HEK293 (cell line): ENCODE data around the gene PRM3.

ENCODE experiments used
- CTCF ChIA-PET: fragments of 350-600 bp; formaldehyde crosslinking; extraction: SDS; loops from one replicate; lab custom pipeline; 2021; ENCODE audit warnings: antibody characterized with exemption; lab: Yijun Ruan, JAX
- POLR2A ChIA-PET: fragments of 300-600 bp; formaldehyde crosslinking; extraction: SDS; loops from one replicate; lab custom pipeline; 2020; ENCODE audit warnings: antibody characterized with exemption, inconsistent platforms; lab: Yijun Ruan, JAX
- H3K27ac ChIP-seq: fragments of 200-500 bp; sonication (Bioruptor generic); 2 replicates; pipeline ENCODE4 v1.5.1; 2014; ENCODE audit warnings: low read depth, low read length, control low read depth, inconsistent platforms; ENCODE audit errors: extremely low read depth
- H3K36me3 ChIP-seq, 2 experiments: fragments of 200-500 bp in 1 of 2; sonication (Bioruptor generic) in 1 of 2; 1 replicate in 1 of 2; 2 replicates in 1 of 2; pipeline ENCODE4 v1.5.1; 2014 to 2017; ENCODE audit warnings: inconsistent platforms in 2 of 2, low read length in 2 of 2; ENCODE audit not compliant: control insufficient read depth in 2 of 2, insufficient read depth in 1 of 2
- H3K4me1 ChIP-seq: fragments of 200-500 bp; sonication (Bioruptor generic); 2 replicates; pipeline ENCODE4 v1.5.1; 2014; ENCODE audit warnings: mild to moderate bottlenecking, low read length, inconsistent platforms; ENCODE audit not compliant: control insufficient read depth, insufficient read depth
- H3K4me3 ChIP-seq: 2 replicates; pipeline ENCODE4 v1.5.1; 2011; ENCODE audit warnings: low read depth, mild to moderate bottlenecking, control low read depth, low read length, moderate library complexity
- H3K9me3 ChIP-seq: fragments of 200-500 bp; sonication (Bioruptor generic); 2 replicates; pipeline ENCODE4 v1.5.1; 2014; ENCODE audit warnings: low read depth, low read length, inconsistent platforms; ENCODE audit not compliant: control insufficient read depth, insufficient read depth
- GLIS2 ChIP-seq: fragments of 450-650 bp; formaldehyde crosslinking; IDR thresholded peaks from 2 replicates; pipeline ENCODE4 v1.5.1; 2016; ENCODE audit warnings: missing biosample characterization, missing genetic modification characterization
- OVOL3 ChIP-seq: fragments of 450-650 bp; formaldehyde crosslinking; IDR thresholded peaks from 2 replicates; pipeline ENCODE4 v1.5.1; 2016; ENCODE audit warnings: missing biosample characterization, missing genetic modification characterization
- PRDM1 ChIP-seq: fragments of 450-650 bp; formaldehyde crosslinking; IDR thresholded peaks from 2 replicates; pipeline ENCODE4; 2016; ENCODE audit warnings: missing biosample characterization, missing genetic modification characterization
- YY2 ChIP-seq: fragments of 450-650 bp; formaldehyde crosslinking; IDR thresholded peaks from 2 replicates; pipeline ENCODE4 v1.5.1; 2016; ENCODE audit warnings: missing biosample characterization, missing genetic modification characterization
- ZBTB7A ChIP-seq: fragments of 450-650 bp; formaldehyde crosslinking; IDR thresholded peaks from 2 replicates; pipeline ENCODE4 v1.5.1; 2016; ENCODE audit warnings: low read depth, missing biosample characterization, missing genetic modification characterization
- ZNF155 ChIP-seq: fragments of 450-650 bp; formaldehyde crosslinking; IDR thresholded peaks from 2 replicates; pipeline ENCODE4 v1.5.1; 2016; ENCODE audit warnings: missing biosample characterization, missing genetic modification characterization
- ZNF157 ChIP-seq: fragments of 450-650 bp; formaldehyde crosslinking; IDR thresholded peaks from 2 replicates; pipeline ENCODE4 v1.5.1; 2016; ENCODE audit warnings: missing biosample characterization, missing genetic modification characterization
- ZNF202 ChIP-seq: fragments of 450-650 bp; formaldehyde crosslinking; IDR thresholded peaks from 2 replicates; pipeline ENCODE4 v1.5.1; 2016; ENCODE audit warnings: missing biosample characterization, missing genetic modification characterization, borderline replicate concordance
- ZNF211 ChIP-seq: fragments of 450-650 bp; formaldehyde crosslinking; IDR thresholded peaks from 2 replicates; pipeline ENCODE4 v1.5.1; 2016; ENCODE audit warnings: low read depth, missing biosample characterization, missing genetic modification characterization
- ZNF350 ChIP-seq: fragments of 450-650 bp; formaldehyde crosslinking; IDR thresholded peaks from 2 replicates; pipeline ENCODE4 v1.5.0; 2017; ENCODE audit warnings: missing biosample characterization, mild to moderate bottlenecking, missing genetic modification characterization
- ZNF366 ChIP-seq: fragments of 450-650 bp; formaldehyde crosslinking; conservative IDR thresholded peaks from 2 replicates; pipeline ENCODE4 v1.5.1; 2016; ENCODE audit warnings: missing biosample characterization, missing genetic modification characterization
- ZNF548 ChIP-seq: fragments of 450-650 bp; formaldehyde crosslinking; IDR thresholded peaks from 2 replicates; pipeline ENCODE4 v1.5.1; 2016; ENCODE audit warnings: missing biosample characterization, missing genetic modification characterization
- ZNF664 ChIP-seq: fragments of 450-650 bp; formaldehyde crosslinking; IDR thresholded peaks from 2 replicates; pipeline ENCODE4 v1.5.1; 2016; ENCODE audit warnings: missing biosample characterization, missing genetic modification characterization
- ZNF701 ChIP-seq: fragments of 450-650 bp; formaldehyde crosslinking; IDR thresholded peaks from 2 replicates; pipeline ENCODE4 v1.5.1; 2016; ENCODE audit warnings: missing biosample characterization, missing genetic modification characterization
- ZNF785 ChIP-seq: fragments of 450-650 bp; formaldehyde crosslinking; IDR thresholded peaks from 2 replicates; pipeline ENCODE4 v1.5.1; 2016; ENCODE audit warnings: missing biosample characterization, missing genetic modification characterization
- ZSCAN23 ChIP-seq: fragments of 450-650 bp; formaldehyde crosslinking; IDR thresholded peaks from 2 replicates; pipeline ENCODE4 v1.5.1; 2016; ENCODE audit warnings: missing biosample characterization, missing genetic modification characterization
- TF ChIP-seq, protein P1 (sequence below): fragments of 450-650 bp; formaldehyde crosslinking; IDR thresholded peaks from 2 replicates; pipeline ENCODE4 v1.5.1; 2016; ENCODE audit warnings: missing biosample characterization, missing genetic modification characterization
- TF ChIP-seq, protein P2 (sequence below): fragments of 450-650 bp; formaldehyde crosslinking; IDR thresholded peaks from 2 replicates; pipeline ENCODE4 v1.5.1; 2016; ENCODE audit warnings: missing biosample characterization, missing genetic modification characterization
- TF ChIP-seq, protein P3 (sequence below): fragments of 450-650 bp; formaldehyde crosslinking; IDR thresholded peaks from 2 replicates; pipeline ENCODE4 v1.5.1; 2016; ENCODE audit warnings: missing biosample characterization, missing genetic modification characterization
- TF ChIP-seq, protein P4 (sequence below): fragments of 450-650 bp; formaldehyde crosslinking; IDR thresholded peaks from 2 replicates; pipeline ENCODE4 v1.5.1; 2017; ENCODE audit warnings: missing biosample characterization, missing genetic modification characterization
- TF ChIP-seq, protein P5 (sequence below): fragments of 450-650 bp; formaldehyde crosslinking; IDR thresholded peaks from 2 replicates; pipeline ENCODE4 v1.5.1; 2016; ENCODE audit warnings: missing biosample characterization, missing genetic modification characterization, low read depth

The PRM3 gene

DNA sequence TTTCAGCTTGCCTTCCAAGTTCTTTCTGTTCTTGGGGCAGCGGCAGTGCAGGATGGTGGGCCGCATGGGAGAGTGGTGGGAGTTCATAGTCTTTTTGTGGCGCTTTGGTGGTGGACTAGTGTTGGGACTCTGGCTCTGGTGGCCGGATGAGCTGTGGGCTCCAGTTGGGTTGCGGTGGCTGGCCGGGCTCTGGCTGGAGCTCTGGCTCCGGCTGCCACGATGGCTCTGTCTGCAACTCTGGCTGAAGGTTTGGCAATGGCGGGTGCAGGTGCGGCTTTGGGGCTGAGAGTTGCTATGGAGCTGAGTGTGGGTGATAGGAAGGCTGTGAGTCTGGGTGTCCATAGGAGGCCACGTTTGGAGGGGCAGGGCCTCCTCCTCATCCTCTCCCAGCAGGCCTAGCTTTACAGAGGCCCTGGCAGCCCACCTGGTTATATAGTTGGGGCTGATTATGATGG is 4.5 kb downstream of the PRM3 start, which contains the start of gene TNP2:
Gene TNP2 (minus strand): TSS at position 405 of the 455 bp plus-strand sequence. CDS start 63 bp downstream, at position 342.
- Histone ChIP-seq H3K9me3 (no peaks in the 10 kb centered on the region), H3K36me3 (no peaks in the 10 kb centered on the region), H3K27ac (no peak within 1 kb of the TSS), H3K4me3 (no peak within 1 kb of the TSS), H3K4me1 (peaks cover 3% of the 10 kb centered on the region)
- TF ChIP-seq ZNF548 (tag by site-specific recombination) (no peak), ZSCAN23 (tag by site-specific recombination) (no peak), ZNF785 (tag by site-specific recombination) (no peak), ZNF366 (no peak), ZBTB7A (tag by site-specific recombination) (no peak), PRDM1 (tag by site-specific recombination) (no peak), ZNF211 (tag by site-specific recombination) (no peak), GLIS2 (tag by site-specific recombination) (no peak), ZNF701 (no peak), YY2 (tag by site-specific recombination) (no peak), ZNF664 (tag by site-specific recombination) (no peak), ZNF157 (tag by site-specific recombination) (no peak), OVOL3 (tag by site-specific recombination) (no peak), ZNF155 (tag by site-specific recombination) (no peak), ZNF202 (tag by site-specific recombination) (no peak)
- TF ChIP-seq, protein P1, sequence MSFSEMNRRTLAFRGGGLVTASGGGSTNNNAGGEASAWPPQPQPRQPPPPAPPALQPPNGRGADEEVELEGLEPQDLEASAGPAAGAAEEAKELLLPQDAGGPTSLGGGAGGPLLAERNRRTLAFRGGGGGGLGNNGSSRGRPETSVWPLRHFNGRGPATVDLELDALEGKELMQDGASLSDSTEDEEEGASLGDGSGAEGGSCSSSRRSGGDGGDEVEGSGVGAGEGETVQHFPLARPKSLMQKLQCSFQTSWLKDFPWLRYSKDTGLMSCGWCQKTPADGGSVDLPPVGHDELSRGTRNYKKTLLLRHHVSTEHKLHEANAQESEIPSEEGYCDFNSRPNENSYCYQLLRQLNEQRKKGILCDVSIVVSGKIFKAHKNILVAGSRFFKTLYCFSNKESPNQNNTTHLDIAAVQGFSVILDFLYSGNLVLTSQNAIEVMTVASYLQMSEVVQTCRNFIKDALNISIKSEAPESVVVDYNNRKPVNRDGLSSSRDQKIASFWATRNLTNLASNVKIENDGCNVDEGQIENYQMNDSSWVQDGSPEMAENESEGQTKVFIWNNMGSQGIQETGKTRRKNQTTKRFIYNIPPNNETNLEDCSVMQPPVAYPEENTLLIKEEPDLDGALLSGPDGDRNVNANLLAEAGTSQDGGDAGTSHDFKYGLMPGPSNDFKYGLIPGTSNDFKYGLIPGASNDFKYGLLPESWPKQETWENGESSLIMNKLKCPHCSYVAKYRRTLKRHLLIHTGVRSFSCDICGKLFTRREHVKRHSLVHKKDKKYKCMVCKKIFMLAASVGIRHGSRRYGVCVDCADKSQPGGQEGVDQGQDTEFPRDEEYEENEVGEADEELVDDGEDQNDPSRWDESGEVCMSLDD (tag by site-specific recombination) = no peak
- TF ChIP-seq, protein P2, sequence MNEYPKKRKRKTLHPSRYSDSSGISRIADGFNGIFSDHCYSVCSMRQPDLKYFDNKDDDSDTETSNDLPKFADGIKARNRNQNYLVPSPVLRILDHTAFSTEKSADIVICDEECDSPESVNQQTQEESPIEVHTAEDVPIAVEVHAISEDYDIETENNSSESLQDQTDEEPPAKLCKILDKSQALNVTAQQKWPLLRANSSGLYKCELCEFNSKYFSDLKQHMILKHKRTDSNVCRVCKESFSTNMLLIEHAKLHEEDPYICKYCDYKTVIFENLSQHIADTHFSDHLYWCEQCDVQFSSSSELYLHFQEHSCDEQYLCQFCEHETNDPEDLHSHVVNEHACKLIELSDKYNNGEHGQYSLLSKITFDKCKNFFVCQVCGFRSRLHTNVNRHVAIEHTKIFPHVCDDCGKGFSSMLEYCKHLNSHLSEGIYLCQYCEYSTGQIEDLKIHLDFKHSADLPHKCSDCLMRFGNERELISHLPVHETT (tag by site-specific recombination) = no peak
- TF ChIP-seq, protein P3, sequence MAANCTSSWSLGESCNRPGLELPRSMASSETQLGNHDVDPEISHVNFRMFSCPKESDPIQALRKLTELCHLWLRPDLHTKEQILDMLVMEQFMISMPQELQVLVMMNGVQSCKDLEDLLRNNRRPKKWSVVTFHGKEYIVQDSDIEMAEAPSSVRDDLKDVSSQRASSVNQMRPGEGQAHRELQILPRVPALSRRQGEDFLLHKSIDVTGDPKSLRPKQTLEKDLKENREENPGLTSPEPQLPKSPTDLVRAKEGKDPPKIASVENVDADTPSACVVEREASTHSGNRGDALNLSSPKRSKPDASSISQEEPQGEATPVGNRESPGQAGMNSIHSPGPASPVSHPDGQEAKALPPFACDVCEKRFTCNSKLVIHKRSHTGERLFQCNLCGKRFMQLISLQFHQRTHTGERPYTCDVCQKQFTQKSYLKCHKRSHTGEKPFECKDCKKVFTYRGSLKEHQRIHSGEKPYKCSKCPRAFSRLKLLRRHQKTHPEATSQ (tag by site-specific recombination) = no peak
- TF ChIP-seq, protein P4, sequence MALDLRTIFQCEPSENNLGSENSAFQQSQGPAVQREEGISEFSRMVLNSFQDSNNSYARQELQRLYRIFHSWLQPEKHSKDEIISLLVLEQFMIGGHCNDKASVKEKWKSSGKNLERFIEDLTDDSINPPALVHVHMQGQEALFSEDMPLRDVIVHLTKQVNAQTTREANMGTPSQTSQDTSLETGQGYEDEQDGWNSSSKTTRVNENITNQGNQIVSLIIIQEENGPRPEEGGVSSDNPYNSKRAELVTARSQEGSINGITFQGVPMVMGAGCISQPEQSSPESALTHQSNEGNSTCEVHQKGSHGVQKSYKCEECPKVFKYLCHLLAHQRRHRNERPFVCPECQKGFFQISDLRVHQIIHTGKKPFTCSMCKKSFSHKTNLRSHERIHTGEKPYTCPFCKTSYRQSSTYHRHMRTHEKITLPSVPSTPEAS (tag by site-specific recombination) = no peak
- ChIA-PET CTCF (interaction anchor here (1.0 kb wide), 1 partner anchor 86 kb away, joined by 3 read pairs; no protein-coding TSS in a partner anchor), POLR2A (interaction anchor here (1.2 kb wide), 1 partner anchor 13 kb away, joined by 4 read pairs; the partner anchor contains the start of gene SOCS1)

DNA sequence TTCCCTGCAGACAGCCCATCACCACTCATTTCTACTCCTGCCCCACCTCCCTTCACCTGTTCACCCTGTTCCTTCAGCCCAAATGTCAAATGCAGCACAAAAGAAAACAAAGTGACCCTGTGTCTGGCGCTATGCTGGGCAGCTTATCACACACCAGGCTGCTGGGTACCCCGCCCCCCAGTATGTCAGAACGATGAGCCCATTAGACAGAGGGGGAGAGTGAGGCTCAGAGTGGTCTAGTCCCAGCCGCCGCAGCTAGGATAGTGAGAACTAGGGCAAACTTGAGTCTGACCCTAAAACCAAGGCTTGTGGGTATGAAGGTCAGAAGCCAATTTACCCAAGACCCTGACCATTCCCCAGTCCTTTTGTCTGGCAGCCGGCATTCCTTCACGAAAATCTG is 8.3 kb downstream of the PRM3 start:
- CTCF ChIA-PET = no interaction called here
- no peaks in the 10 kb centered on the region for H3K4me1 ChIP-seq
- no peaks in the 10 kb centered on the region for H3K36me3 ChIP-seq
- H3K9me3 ChIP-seq = no peaks in the 10 kb centered on the region
- no peak overlapping the region for H3K4me3 ChIP-seq
- TF ChIP-seq, protein P5, sequence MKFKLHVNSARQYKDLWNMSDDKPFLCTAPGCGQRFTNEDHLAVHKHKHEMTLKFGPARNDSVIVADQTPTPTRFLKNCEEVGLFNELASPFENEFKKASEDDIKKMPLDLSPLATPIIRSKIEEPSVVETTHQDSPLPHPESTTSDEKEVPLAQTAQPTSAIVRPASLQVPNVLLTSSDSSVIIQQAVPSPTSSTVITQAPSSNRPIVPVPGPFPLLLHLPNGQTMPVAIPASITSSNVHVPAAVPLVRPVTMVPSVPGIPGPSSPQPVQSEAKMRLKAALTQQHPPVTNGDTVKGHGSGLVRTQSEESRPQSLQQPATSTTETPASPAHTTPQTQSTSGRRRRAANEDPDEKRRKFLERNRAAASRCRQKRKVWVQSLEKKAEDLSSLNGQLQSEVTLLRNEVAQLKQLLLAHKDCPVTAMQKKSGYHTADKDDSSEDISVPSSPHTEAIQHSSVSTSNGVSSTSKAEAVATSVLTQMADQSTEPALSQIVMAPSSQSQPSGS (tag by site-specific recombination) = no peak
- TF ChIP-seq ZNF350 (tag by site-specific recombination) = no peak
- TF ChIP-seq, all 188 proteins: peak for 0
- POLR2A ChIA-PET = no interaction called here
- H3K27ac ChIP-seq = no peak overlapping the region
